Activated T-cell treated with anti-CD3 and anti-CD28 coated beads, Interleukin-2, amount 50 U/mL, for 72 hours (primary cell): Measurements from ENCODE around the gene ZNF526. TPM values are rescaled to one million over a fixed set of nuclear protein-coding genes. Genes with fewer than 3 reads are reported as not detected.
A peak's percentile ranks its signal among the peaks of the same experiment; 100 is the strongest.

Experiments used
- ATAC-seq, 2 donors: fragments of 150-1000 bp; cut with Tn5 transposase; replicated peaks in 1 of 2; 2 replicates each; pipeline ENCODE4 v1.10.0; 2021; ENCODE audit warnings: moderate library complexity in 2 of 2, mild to moderate bottlenecking in 1 of 2
- DNase-seq, 2 donors: peaks; one replicate each; pipeline ENCODE4 v3.0.0; 2021 to 2022; ENCODE audit warnings: mixed read lengths in 1 of 2
- H3K27ac Mint-ChIP-seq: one replicate; pipeline ENCODE4 v1.8.0; 2022; ENCODE audit warnings: mild to moderate bottlenecking, moderate library complexity, mixed read lengths
- H3K27me3 Mint-ChIP-seq: one replicate; pipeline ENCODE4 v1.8.0; 2022; ENCODE audit warnings: low read depth, mixed read lengths
- H3K36me3 Mint-ChIP-seq, 2 donors: one replicate each; pipeline ENCODE4 v1.8.0; 2022; ENCODE audit warnings: mixed read lengths in 2 of 2, mild to moderate bottlenecking in 1 of 2; ENCODE audit not compliant: insufficient read depth in 2 of 2
- H3K4me1 Mint-ChIP-seq: one replicate; pipeline ENCODE4 v1.8.0; 2022; ENCODE audit warnings: low read depth, mixed read lengths
- H3K4me3 Mint-ChIP-seq, 2 donors: one replicate each; pipeline ENCODE4 v1.8.0; 2022; ENCODE audit warnings: mild to moderate bottlenecking in 2 of 2, mixed read lengths in 2 of 2, moderate library complexity in 2 of 2
- H3K9me3 Mint-ChIP-seq, 2 donors: one replicate each; pipeline ENCODE4 v1.8.0; 2022; ENCODE audit warnings: mixed read lengths in 2 of 2
- total RNA-seq, 2 donors: library from RNA; stranded (reverse); gene quantifications; one replicate each; pipeline ENCODE4 v1.2.3, GENCODE V29; 2022

Gene ZNF526
- total RNA-seq, 2 donors from 2014 or later: 11.4 to 11.9 TPM

DNA sequence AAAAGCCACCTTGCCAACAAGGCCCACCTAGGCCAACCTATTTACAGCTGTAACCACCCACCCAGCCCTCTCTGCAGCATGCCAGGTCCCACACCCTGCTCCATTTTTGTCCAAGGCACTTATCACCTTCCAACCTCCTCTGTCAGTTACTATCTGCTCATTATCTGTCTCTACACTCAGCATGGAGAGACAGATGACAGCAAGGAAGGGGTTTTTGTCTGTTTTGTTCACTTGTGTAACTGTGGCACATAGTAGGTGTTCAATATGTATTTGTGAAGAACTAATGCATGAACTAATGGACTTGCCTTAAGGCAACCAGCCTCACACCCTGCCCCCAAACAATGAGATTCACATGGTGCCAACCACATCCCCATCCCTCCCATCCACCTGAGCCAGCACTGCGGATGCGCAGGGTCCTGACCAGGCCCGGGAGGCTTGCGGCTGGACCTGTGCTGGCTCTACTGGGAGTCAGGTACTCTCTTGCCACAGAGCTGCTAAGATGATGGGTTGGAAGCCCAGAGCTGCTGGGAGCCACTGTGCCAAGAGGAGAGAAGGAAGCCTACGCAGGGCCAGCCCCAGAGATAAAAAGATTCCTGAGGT lies 19.9 kb upstream of the ZNF526 start:
- Mint-ChIP-seq H3K4me1 (peaks cover 85% of the 10 kb centered on the region), H3K4me3 (peak overlapping the region; percentile 69 to 95), H3K27me3 (no peaks in the 10 kb centered on the region), H3K36me3 (peaks cover 6 to 15% of the 10 kb centered on the region in 2 donors), H3K27ac (peak overlapping the region; percentile 79), H3K9me3 (no peaks in the 10 kb centered on the region)
- ATAC-seq: no peak
- DNase-seq: no peak

GRCh38 chr19:42201489-42202289 lies 18.4 kb upstream of the ZNF526 start:
- peak; percentile 51 to 55 for DNase-seq
- H3K36me3 Mint-ChIP-seq: peaks cover 8 to 20% of the 10 kb centered on the region in 2 donors
- peak overlapping the region; percentile 67 to 84 for H3K4me3 Mint-ChIP-seq
- H3K27ac Mint-ChIP-seq: peak overlapping the region; percentile 75
- H3K9me3 Mint-ChIP-seq: no peaks in the 10 kb centered on the region
- H3K27me3 Mint-ChIP-seq: no peaks in the 10 kb centered on the region
- peaks cover 83% of the 10 kb centered on the region for H3K4me1 Mint-ChIP-seq
- peak; percentile 49 to 51 for ATAC-seq

GRCh38 chr19:42202290-42202880 lies 17.7 kb upstream of the ZNF526 start:
- no peaks in the 10 kb centered on the region for H3K9me3 Mint-ChIP-seq
- DNase-seq: no peak
- H3K4me1 Mint-ChIP-seq: peaks cover 78% of the 10 kb centered on the region
- peaks cover 8 to 20% of the 10 kb centered on the region in 2 donors for H3K36me3 Mint-ChIP-seq
- H3K27ac Mint-ChIP-seq: peak overlapping the region; percentile 75
- no peak for ATAC-seq
- peak overlapping the region; percentile 67 to 84 for H3K4me3 Mint-ChIP-seq
- H3K27me3 Mint-ChIP-seq: no peaks in the 10 kb centered on the region

DNA sequence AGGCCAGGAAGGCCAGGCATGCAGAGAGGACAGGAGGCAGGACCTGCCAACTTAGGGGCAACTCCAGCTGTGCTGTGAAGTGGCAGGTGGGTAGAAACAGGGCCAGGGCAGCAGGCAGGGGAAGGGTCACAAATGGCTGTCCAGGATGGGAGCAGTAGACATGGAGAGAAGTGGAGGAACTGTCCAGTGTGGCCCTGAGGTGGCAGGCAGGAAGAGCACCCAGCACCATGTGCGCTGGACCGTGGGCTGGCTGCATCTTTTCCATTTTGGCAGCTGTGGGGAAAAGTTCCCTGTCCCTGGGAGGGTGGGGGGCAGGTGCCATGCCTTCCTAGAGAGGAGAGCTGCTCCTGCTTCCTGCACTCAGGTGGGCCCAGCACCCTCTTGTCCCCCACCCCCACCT lies 16.4 kb upstream of the ZNF526 start:
- Mint-ChIP-seq H3K9me3 (no peaks in the 10 kb centered on the region), H3K4me3 (no peak overlapping the region), H3K36me3 (peaks cover 6 to 26% of the 10 kb centered on the region in 2 donors), H3K4me1 (peaks cover 77% of the 10 kb centered on the region), H3K27me3 (no peaks in the 10 kb centered on the region), H3K27ac (no peak overlapping the region)
- ATAC-seq (no peak), DNase-seq (no peak)

DNA sequence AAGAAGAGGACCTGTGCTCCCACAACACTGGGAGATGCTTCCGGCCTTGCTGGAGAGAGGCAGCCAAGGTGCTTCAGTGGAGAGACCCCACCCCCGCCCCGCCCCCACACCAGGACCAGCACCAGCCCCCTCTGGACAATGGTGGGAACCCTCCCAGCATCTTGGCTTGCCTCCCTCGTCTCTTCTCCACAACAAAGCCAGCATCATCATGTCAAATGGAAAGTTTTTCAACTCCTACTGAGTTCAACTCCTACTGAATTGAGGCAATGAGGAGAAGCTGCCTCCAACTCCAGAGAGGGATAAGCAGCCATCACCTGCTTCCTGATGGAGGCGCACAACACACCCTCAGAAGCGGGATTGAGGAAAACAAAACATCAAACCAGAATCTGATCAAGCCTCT lies 15.4 kb upstream of the ZNF526 start:
- no peaks in the 10 kb centered on the region for H3K9me3 Mint-ChIP-seq

DNA sequence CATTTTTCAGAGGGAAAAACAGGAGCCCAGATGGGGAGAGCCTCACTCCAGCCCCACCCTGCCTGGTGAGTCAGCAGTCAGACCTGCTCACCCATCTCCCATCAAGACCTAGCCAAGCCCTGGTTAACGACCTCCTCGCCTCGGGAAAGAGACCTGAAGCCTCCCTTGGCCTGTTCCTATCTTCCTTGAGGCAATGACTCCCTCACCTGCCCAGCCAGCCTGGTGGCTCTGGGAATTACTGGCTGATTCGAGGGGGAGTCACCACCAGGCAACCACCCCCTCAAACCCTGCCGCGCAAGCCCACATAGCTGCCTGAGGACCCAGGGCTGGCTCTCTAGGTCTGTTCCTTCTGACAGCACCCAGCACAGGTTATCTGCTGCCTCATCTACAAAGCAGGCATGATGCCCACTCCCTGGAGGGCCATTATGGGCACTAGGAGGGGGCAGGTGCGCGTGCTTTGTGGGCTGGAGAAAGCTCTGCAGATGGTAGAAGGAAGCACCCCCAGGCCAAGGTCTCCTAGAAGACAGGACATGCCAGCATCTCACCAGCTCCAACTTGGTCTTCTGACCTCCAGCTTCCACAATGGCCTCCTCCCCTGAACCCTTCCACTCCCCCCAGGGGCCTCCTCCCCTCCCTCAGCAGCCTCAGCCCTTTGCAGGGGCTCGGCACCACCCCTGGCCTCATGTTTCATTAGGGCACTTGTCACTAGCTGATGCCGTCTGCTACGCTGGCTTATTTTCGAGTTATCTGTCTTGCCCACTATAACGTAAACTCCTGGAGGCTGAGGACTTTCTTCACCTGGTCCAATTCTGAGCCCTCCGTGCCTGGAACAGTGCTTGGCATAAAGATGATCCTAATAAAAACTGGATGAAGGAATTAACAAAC lies 13.0 kb upstream of the ZNF526 start:
- Mint-ChIP-seq H3K4me1 (peaks cover 43% of the 10 kb centered on the region), H3K4me3 (no peak overlapping the region), H3K9me3 (no peaks in the 10 kb centered on the region)

More for the DNA sequence above, 15.4 kb upstream of the ZNF526 start:
- Mint-ChIP-seq H3K4me1 (peaks cover 67% of the 10 kb centered on the region), H3K27ac (no peak overlapping the region), H3K4me3 (no peak overlapping the region), H3K36me3 (peaks cover 6 to 25% of the 10 kb centered on the region in 2 donors), H3K27me3 (no peaks in the 10 kb centered on the region)
- ATAC-seq: no peak
- no peak for DNase-seq

DNA sequence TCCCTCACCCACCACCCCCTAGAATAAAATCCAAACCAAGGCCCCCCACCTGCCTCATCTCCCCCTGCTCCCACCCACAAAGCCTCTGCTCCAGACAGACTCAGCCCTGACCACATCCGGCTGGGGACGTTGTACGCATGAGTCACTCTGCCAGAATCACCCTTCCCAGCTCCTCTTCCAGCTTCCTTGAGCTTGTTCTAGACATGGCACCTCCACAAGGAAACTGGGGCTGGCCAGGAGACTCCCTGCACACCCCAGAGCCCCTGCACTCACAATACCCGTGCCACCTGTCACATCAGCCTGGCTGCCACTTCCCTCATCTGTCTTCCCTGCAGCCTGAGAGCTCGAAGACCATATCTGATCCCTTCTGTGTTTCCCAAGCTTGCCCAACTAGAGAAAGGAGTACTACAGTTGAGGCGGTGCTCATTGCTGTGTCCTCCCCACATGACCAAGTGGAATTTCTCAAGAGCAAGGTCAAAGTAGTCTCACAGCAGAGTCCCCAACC lies 12.3 kb upstream of the ZNF526 start:
- H3K36me3 Mint-ChIP-seq: peaks cover 6 to 27% of the 10 kb centered on the region in 2 donors
- H3K27me3 Mint-ChIP-seq: no peaks in the 10 kb centered on the region
- peak overlapping the region; percentile 72 for H3K27ac Mint-ChIP-seq
- DNase-seq: no peak
- H3K9me3 Mint-ChIP-seq: no peaks in the 10 kb centered on the region
- peaks cover 42% of the 10 kb centered on the region for H3K4me1 Mint-ChIP-seq
- ATAC-seq: peak; percentile 39 to 75
- no peak overlapping the region for H3K4me3 Mint-ChIP-seq

More for the DNA sequence above, 13.0 kb upstream of the ZNF526 start:
- ATAC-seq (no peak), DNase-seq (no peak)
- Mint-ChIP-seq H3K36me3 (peaks cover 8 to 27% of the 10 kb centered on the region in 2 donors), H3K27ac (peak overlapping the region; percentile 13), H3K27me3 (no peaks in the 10 kb centered on the region)

GRCh38 chr19:42208612-42209011 lies 11.5 kb upstream of the ZNF526 start:
- H3K27ac Mint-ChIP-seq: peak overlapping the region; percentile 35
- peaks cover 42% of the 10 kb centered on the region for H3K4me1 Mint-ChIP-seq
- no peak for ATAC-seq
- no peaks in the 10 kb centered on the region for H3K27me3 Mint-ChIP-seq
- no peaks in the 10 kb centered on the region for H3K9me3 Mint-ChIP-seq
- H3K36me3 Mint-ChIP-seq: peaks cover 8 to 31% of the 10 kb centered on the region in 2 donors
- no peak overlapping the region for H3K4me3 Mint-ChIP-seq
- DNase-seq: no peak

- Mint-ChIP-seq H3K36me3 (peaks cover 9 to 25% of the 10 kb centered on the region in 2 donors), H3K4me1 (peaks cover 47% of the 10 kb centered on the region), H3K27me3 (no peaks in the 10 kb centered on the region), H3K9me3 (no peaks in the 10 kb centered on the region), H3K4me3 (peak overlapping the region in 1 of 2 donors; percentile 28), H3K27ac (peak overlapping the region; percentile 89)
- DNase-seq (no peak), ATAC-seq (no peak)
These were observed 7.2 kb upstream of the ZNF526 start for GRCh38 chr19:42212886-42213285.

- DNase-seq (no peak), ATAC-seq (no peak)
- peak overlapping the region; percentile 45 to 82 for H3K4me3 Mint-ChIP-seq
- H3K27ac Mint-ChIP-seq: peak overlapping the region; percentile 74
- peaks cover 63% of the 10 kb centered on the region for H3K4me1 Mint-ChIP-seq
- H3K27me3 Mint-ChIP-seq: no peaks in the 10 kb centered on the region
- no peaks in the 10 kb centered on the region for H3K9me3 Mint-ChIP-seq
- peaks cover 7 to 17% of the 10 kb centered on the region in 2 donors for H3K36me3 Mint-ChIP-seq
These were observed 5.2 kb upstream of the ZNF526 start for GRCh38 chr19:42214810-42215485.

DNA sequence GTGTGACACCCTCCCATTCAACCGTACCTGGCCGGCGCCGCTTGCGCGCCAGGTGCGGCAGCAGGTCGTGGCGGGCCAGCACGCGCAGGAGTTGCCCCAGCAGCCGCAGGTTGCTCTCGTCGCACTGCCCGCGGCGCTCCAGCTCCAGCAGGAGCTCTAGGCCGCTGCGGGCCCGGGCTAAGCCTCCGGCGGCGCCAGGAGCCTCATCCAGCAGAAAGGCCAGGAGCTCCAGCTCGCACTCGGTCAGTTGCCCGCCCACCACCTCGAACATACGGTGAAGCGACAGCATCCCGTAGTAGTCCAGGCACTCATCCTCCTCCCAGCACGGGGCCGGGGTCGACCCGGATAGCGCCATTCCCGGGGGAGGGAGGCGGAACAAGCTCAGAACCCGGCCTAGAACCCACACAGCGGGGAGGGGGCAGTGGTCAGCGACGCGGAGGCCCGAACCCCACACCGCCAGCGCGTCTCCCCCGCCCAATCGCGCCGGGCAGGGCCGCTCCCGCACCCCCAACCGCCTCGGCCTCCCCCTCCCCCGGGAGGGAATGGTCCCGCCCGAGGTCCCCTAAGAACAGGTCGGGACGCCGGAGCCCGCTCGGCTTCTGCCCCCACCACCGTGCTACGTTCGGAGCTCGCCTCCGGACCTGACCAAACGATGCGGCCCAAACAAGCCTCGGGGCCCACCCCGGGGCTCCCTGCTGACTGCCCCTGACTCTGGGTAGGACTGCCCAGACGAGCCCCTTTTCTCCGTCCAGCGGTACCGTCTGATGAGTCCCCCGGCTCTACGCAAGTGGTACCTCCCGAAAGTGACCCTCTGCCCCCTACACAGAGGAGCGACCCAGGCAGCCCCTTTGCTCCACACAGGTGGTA lies 3.2 kb upstream of the ZNF526 start:
- Mint-ChIP-seq H3K36me3 (peaks cover 7 to 14% of the 10 kb centered on the region in 2 donors), H3K4me3 (peak overlapping the region; percentile 82 to 94), H3K9me3 (no peaks in the 10 kb centered on the region), H3K27me3 (no peaks in the 10 kb centered on the region), H3K27ac (peak overlapping the region; percentile 97), H3K4me1 (peaks cover 74% of the 10 kb centered on the region)
- ATAC-seq: peak in 1 of 2 donors; percentile 2
- DNase-seq: peak; percentile 53 to 56
